ENCODE measurements around the gene AGBL1.
A peak's percentile ranks its signal among the peaks of the same experiment; 100 is the strongest.

The AGBL1 gene

DNA sequence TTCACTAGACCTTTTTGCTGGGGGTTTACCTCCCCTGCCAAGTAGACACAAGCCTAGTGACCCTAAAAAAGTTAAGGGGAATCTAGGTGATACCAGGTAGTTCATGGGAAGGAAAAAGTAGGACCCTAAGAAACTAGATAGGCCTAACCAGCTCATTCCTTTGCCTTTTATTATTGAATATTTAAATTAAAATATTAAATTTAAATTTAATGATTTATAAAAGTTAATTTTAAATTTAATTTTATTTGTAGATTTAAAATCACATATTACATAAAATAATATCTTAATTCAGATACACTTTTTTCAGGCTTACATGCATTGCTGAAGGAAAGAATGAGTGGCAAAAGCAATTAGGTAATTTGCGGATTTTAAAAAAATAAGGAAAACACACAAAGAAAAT, 584.9 kb downstream of the AGBL1 start:
- DNase-seq, result no peak
- Mint-ChIP-seq H3K4me3 (no peak overlapping the region), H3K27me3 (no peaks in the 10 kb centered on the region), H3K4me1 (ENCODE audit: low read depth in 2 of 2) (peaks cover 0 to 5% of the 10 kb centered on the region in 2 donors), H3K27ac (no peak overlapping the region), H3K9me3 (no peaks in the 10 kb centered on the region), H3K36me3 (ENCODE audit: insufficient read depth) (no peaks in the 10 kb centered on the region)
- no peak for ATAC-seq (replicated peaks)

- Mint-ChIP-seq H3K4me3 (no peak overlapping the region), H3K4me1 (ENCODE audit: low read depth in 2 of 2) (peaks cover 0 to 1% of the 10 kb centered on the region in 2 donors), H3K36me3 (ENCODE audit: insufficient read depth) (no peaks in the 10 kb centered on the region), H3K27me3 (peaks cover 0 to 4% of the 10 kb centered on the region in 2 donors), H3K9me3 (no peaks in the 10 kb centered on the region), H3K27ac (no peak overlapping the region)
- ATAC-seq (replicated peaks) (no peak), DNase-seq (no peak)
Observed at GRCh38 chr15:86676002-86676401, 596.3 kb downstream of the AGBL1 start.

DNA sequence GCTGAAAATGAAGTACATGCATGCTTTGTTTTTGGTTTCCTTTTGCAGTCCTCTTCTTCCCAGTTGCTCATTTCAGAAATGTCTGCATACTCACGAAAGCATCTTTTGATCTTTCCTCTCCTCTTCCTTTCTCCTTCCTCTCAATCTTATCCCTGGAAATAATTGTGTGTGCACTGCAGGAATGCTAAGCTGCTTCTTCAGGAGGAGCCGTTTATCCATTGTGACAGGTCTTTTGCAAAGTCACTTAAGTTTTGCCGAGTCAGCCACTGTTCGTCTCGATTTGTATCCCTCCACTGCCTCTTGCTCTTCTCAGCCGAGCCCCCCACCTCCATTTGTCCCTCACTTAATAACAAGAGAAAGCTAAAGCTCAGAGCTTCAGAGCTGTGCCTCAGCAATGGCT, 597.6 kb downstream of the AGBL1 start:
- Mint-ChIP-seq H3K9me3 (no peaks in the 10 kb centered on the region), H3K27me3 (peaks cover 0 to 8% of the 10 kb centered on the region in 2 donors), H3K4me1 (ENCODE audit: low read depth in 2 of 2) (peaks cover 0 to 1% of the 10 kb centered on the region in 2 donors), H3K4me3 (peak overlapping the region in 1 of 2 donors; percentile 33), H3K36me3 (ENCODE audit: insufficient read depth) (no peaks in the 10 kb centered on the region), H3K27ac (no peak overlapping the region)
- no peak for DNase-seq
- ATAC-seq (replicated peaks), result no peak

- peaks cover 0 to 1% of the 10 kb centered on the region in 2 donors for H3K9me3 Mint-ChIP-seq
- H3K27me3 Mint-ChIP-seq, result peaks cover 16% of the 10 kb centered on the region in 2 donors
- DNase-seq (no peak), ATAC-seq (replicated peaks) (no peak)
- H3K36me3 Mint-ChIP-seq (ENCODE audit: insufficient read depth), result no peaks in the 10 kb centered on the region
- H3K4me3 Mint-ChIP-seq, result no peak overlapping the region
- no peak overlapping the region for H3K27ac Mint-ChIP-seq
- no peaks in the 10 kb centered on the region for H3K4me1 Mint-ChIP-seq (ENCODE audit: low read depth in 2 of 2)
Observed at GRCh38 chr15:86685263-86685662, 605.6 kb downstream of the AGBL1 start.

DNA sequence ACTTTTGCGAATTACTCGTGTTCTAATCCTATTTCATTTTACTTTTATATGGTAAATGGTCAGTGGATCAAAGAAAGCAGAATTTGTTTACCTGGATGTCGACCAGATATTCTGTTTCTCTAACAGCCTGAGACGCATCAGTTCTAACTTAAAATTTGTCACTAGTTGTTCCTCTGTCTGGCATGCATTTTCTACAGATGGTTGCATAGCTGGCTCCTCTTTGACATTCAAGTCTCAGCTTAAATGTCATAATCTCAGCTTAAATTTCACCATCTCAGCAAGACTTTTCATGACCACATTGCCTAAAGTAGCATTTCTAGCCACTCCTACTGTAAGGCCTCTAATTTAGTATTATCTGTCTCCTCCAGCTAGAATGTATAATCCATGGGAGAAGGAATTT, 609.3 kb downstream of the AGBL1 start:
- no peak for ATAC-seq (replicated peaks)
- Mint-ChIP-seq H3K36me3 (ENCODE audit: insufficient read depth) (peaks cover 4% of the 10 kb centered on the region), H3K4me1 (ENCODE audit: low read depth in 2 of 2) (no peaks in the 10 kb centered on the region), H3K27ac (no peak overlapping the region), H3K27me3 (peaks cover 16% of the 10 kb centered on the region in 2 donors), H3K9me3 (peaks cover 0 to 1% of the 10 kb centered on the region in 2 donors), H3K4me3 (no peak overlapping the region)
- DNase-seq, result no peak

GRCh38 chr15:86690566-86690965, 610.9 kb downstream of the AGBL1 start:
- no peak overlapping the region for H3K4me3 Mint-ChIP-seq
- DNase-seq (no peak), ATAC-seq (replicated peaks) (no peak)
- H3K9me3 Mint-ChIP-seq, result peaks cover 0 to 2% of the 10 kb centered on the region in 2 donors
- no peak overlapping the region for H3K27ac Mint-ChIP-seq
- no peaks in the 10 kb centered on the region for H3K4me1 Mint-ChIP-seq (ENCODE audit: low read depth in 2 of 2)
- H3K36me3 Mint-ChIP-seq (ENCODE audit: insufficient read depth), result peaks cover 4% of the 10 kb centered on the region
- H3K27me3 Mint-ChIP-seq, result peaks cover 9 to 26% of the 10 kb centered on the region in 2 donors

DNA sequence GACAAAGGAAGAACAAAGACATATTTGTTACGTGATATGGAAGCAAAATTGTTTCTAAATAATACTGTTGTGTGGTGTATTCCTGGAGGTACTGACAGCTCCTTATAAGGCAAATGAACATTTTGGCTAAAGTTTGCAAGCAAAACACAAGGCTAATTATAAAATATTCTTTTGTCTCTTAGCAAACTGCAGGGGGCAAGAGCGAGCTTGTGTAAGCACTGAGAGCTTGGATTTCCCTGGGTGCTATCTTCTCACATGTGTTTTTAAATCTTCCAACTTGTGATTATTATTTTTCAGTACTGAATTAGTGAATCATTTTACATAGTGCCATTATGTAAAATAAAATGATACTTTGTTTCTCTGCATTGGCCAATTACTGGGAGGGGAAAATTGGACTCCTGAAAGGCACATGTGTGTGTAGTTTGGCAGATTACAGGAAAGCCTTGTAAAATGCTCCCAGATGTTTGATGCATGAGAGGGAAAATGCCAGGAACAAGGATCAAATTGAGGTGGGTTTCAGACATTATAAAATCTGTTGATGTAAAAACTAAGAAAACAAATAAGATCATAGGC, 611.5 kb downstream of the AGBL1 start:
- Mint-ChIP-seq H3K4me1 (ENCODE audit: low read depth in 2 of 2) (no peaks in the 10 kb centered on the region), H3K4me3 (no peak overlapping the region), H3K27me3 (peaks cover 9 to 28% of the 10 kb centered on the region in 2 donors), H3K36me3 (ENCODE audit: insufficient read depth) (peaks cover 4% of the 10 kb centered on the region), H3K27ac (no peak overlapping the region), H3K9me3 (peaks cover 0 to 2% of the 10 kb centered on the region in 2 donors)
- DNase-seq (no peak), ATAC-seq (replicated peaks) (no peak)

- H3K27ac Mint-ChIP-seq, result no peak overlapping the region
- peaks cover 18 to 26% of the 10 kb centered on the region in 2 donors for H3K27me3 Mint-ChIP-seq
- no peak overlapping the region for H3K4me3 Mint-ChIP-seq
- H3K36me3 Mint-ChIP-seq (ENCODE audit: insufficient read depth), result peaks cover 3% of the 10 kb centered on the region
- ATAC-seq (replicated peaks), result no peak
- no peak for DNase-seq
- H3K4me1 Mint-ChIP-seq (ENCODE audit: low read depth in 2 of 2), result no peaks in the 10 kb centered on the region
- H3K9me3 Mint-ChIP-seq, result peaks cover 0 to 4% of the 10 kb centered on the region in 2 donors
Observed at GRCh38 chr15:86700864-86701610, 621.4 kb downstream of the AGBL1 start.

- peaks cover 18 to 26% of the 10 kb centered on the region in 2 donors for H3K27me3 Mint-ChIP-seq
Observed at GRCh38 chr15:86701611-86701963, 621.9 kb downstream of the AGBL1 start.

DNA sequence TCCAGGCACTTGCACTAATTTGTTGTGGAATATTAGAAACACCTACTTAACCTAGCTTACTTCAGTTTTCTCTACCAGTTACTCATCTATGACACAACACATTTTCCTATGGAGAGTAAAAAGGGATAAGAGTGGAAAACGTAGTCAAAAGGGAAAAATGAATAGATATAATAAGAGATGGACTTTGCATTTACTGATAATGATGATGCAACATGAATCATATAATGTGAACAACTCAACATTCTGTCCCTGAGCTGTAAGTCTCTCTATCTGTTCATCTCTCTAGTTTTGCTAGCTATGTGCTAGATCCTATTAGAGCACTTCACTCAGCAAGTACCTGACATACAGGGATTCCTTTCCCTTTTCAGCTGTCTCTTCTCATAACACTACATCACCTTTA, 627.1 kb downstream of the AGBL1 start:
- ATAC-seq (replicated peaks) (no peak), DNase-seq (no peak)
- H3K27ac Mint-ChIP-seq, result no peak overlapping the region
- H3K4me1 Mint-ChIP-seq (ENCODE audit: low read depth in 2 of 2), result no peaks in the 10 kb centered on the region
- H3K4me3 Mint-ChIP-seq, result no peak overlapping the region
- no peaks in the 10 kb centered on the region for H3K9me3 Mint-ChIP-seq
- peaks cover 3% of the 10 kb centered on the region for H3K36me3 Mint-ChIP-seq (ENCODE audit: insufficient read depth)
- H3K27me3 Mint-ChIP-seq, result peaks cover 7 to 14% of the 10 kb centered on the region in 2 donors

More at GRCh38 chr15:86701611-86701963, 621.9 kb downstream of the AGBL1 start:
- DNase-seq (no peak), ATAC-seq (replicated peaks) (no peak)
- Mint-ChIP-seq H3K27ac (no peak overlapping the region), H3K36me3 (ENCODE audit: insufficient read depth) (peaks cover 3% of the 10 kb centered on the region), H3K9me3 (peaks cover 0 to 4% of the 10 kb centered on the region in 2 donors), H3K4me3 (no peak overlapping the region), H3K4me1 (ENCODE audit: low read depth in 2 of 2) (no peaks in the 10 kb centered on the region)

- Mint-ChIP-seq H3K4me1 (ENCODE audit: low read depth in 2 of 2) (no peaks in the 10 kb centered on the region), H3K9me3 (no peaks in the 10 kb centered on the region), H3K27ac (no peak overlapping the region), H3K4me3 (no peak overlapping the region), H3K36me3 (ENCODE audit: insufficient read depth) (no peaks in the 10 kb centered on the region), H3K27me3 (peaks cover 21 to 25% of the 10 kb centered on the region in 2 donors)
- no peak for ATAC-seq (replicated peaks)
- DNase-seq, result no peak
Observed at GRCh38 chr15:86711476-86711875, 631.8 kb downstream of the AGBL1 start.

DNA sequence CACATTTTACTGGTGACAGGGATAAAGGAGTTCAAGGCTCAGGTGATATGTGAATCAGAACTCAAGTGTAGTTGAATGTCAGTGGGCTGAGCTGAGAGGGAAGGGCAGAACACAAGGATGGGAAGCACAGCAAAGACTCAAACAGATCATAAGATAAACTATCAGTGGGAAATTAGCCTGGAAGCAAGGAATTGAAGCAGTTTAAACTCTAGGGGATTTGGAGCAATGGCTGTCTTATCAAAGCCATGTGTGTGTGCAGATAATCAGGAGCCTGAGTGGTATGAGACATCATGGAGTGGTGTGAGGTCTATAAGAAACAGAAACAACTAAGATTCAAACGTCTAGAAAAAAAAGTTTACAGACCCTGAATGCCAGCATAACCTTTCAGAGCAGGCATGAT, 634.6 kb downstream of the AGBL1 start:
- Mint-ChIP-seq H3K4me3 (no peak overlapping the region), H3K27me3 (peaks cover 25 to 31% of the 10 kb centered on the region in 2 donors), H3K36me3 (ENCODE audit: insufficient read depth) (no peaks in the 10 kb centered on the region), H3K9me3 (no peaks in the 10 kb centered on the region), H3K4me1 (ENCODE audit: low read depth in 2 of 2) (no peaks in the 10 kb centered on the region), H3K27ac (no peak overlapping the region)
- no peak for DNase-seq
- no peak for ATAC-seq (replicated peaks)

GRCh38 chr15:86725628-86726027, 646.0 kb downstream of the AGBL1 start:
- no peaks in the 10 kb centered on the region for H3K36me3 Mint-ChIP-seq (ENCODE audit: insufficient read depth)
- peaks cover 0 to 6% of the 10 kb centered on the region in 2 donors for H3K9me3 Mint-ChIP-seq
- H3K4me1 Mint-ChIP-seq (ENCODE audit: low read depth in 2 of 2), result no peaks in the 10 kb centered on the region
- H3K4me3 Mint-ChIP-seq, result no peak overlapping the region
- H3K27ac Mint-ChIP-seq, result no peak overlapping the region
- DNase-seq (no peak), ATAC-seq (replicated peaks) (no peak)
- H3K27me3 Mint-ChIP-seq, result no peaks in the 10 kb centered on the region

All from effector memory CD8-positive, alpha-beta T cell (primary cell).